ENCODE measurements around the gene SERPINA4.
"Not testable (repeated sequence)": the region's sequence is repeated elsewhere in the genome, so short reads cannot be mapped to it uniquely, and the experiment has no call there.

Gene SERPINA4

GRCh38 chr14:94592457-94592856 lies 31.2 kb downstream of the SERPINA4 start:
- DNase-seq (ENCODE audit: low read depth), result no peak

- DNase-seq (ENCODE audit: low read depth), result no peak
Observed at GRCh38 chr14:94593376-94593748, 32.1 kb downstream of the SERPINA4 start.

- DNase-seq (ENCODE audit: low read depth), result no peak
Observed at GRCh38 chr14:94593749-94594431, 32.6 kb downstream of the SERPINA4 start.

GRCh38 chr14:94594441-94594840 lies 33.2 kb downstream of the SERPINA4 start:
- no peak for DNase-seq (ENCODE audit: low read depth)

GRCh38 chr14:94595912-94596311 lies 34.7 kb downstream of the SERPINA4 start:
- DNase-seq (ENCODE audit: low read depth), result no peak

GRCh38 chr14:94596361-94596760 lies 35.1 kb downstream of the SERPINA4 start:
- no peak for DNase-seq (ENCODE audit: low read depth)

- no peak for DNase-seq (ENCODE audit: low read depth)
Observed at GRCh38 chr14:94597788-94598187, 36.5 kb downstream of the SERPINA4 start.

GRCh38 chr14:94598506-94598815 lies 37.2 kb downstream of the SERPINA4 start:
- no peak for DNase-seq (ENCODE audit: low read depth)

- DNase-seq (ENCODE audit: low read depth), result no peak
Observed at GRCh38 chr14:94598816-94599655, 37.8 kb downstream of the SERPINA4 start.

GRCh38 chr14:94599656-94600004 lies 38.4 kb downstream of the SERPINA4 start:
- DNase-seq (ENCODE audit: low read depth), result no peak

GRCh38 chr14:94600148-94600545 lies 38.9 kb downstream of the SERPINA4 start:
- no peak for DNase-seq (ENCODE audit: low read depth)

GRCh38 chr14:94601884-94602391 lies 40.7 kb downstream of the SERPINA4 start:
- no peak for DNase-seq (ENCODE audit: low read depth)

- no peak for DNase-seq (ENCODE audit: low read depth)
Observed at GRCh38 chr14:94602722-94603121, 41.5 kb downstream of the SERPINA4 start.

GRCh38 chr14:94605361-94605760 lies 44.1 kb downstream of the SERPINA4 start:
- no peak for DNase-seq (ENCODE audit: low read depth)

GRCh38 chr14:94608966-94609365 lies 47.7 kb downstream of the SERPINA4 start:
- not testable (repeated sequence) for DNase-seq (ENCODE audit: low read depth)

GRCh38 chr14:94611179-94611578 lies 49.9 kb downstream of the SERPINA4 start:
- DNase-seq (ENCODE audit: low read depth), result no peak

- no peak for DNase-seq (ENCODE audit: low read depth)
Observed at GRCh38 chr14:94612174-94612573, 50.9 kb downstream of the SERPINA4 start, which contains the start of gene SERPINA3. TSS of gene SERPINA3 (plus strand) at chr14:94612391. CDS start at chr14:94614442, 2,051 bp downstream.

GRCh38 chr14:94612580-94613554 lies 51.6 kb downstream of the SERPINA4 start:
- no peak for DNase-seq (ENCODE audit: low read depth)

- no peak for DNase-seq (ENCODE audit: low read depth)
Observed at GRCh38 chr14:94613720-94614644, 52.7 kb downstream of the SERPINA4 start.

- no peak for DNase-seq (ENCODE audit: low read depth)
Observed at GRCh38 chr14:94614802-94615201, 53.6 kb downstream of the SERPINA4 start.

- DNase-seq (ENCODE audit: low read depth), result no peak
Observed at GRCh38 chr14:94615254-94615653, 54.0 kb downstream of the SERPINA4 start.
